ENCODE results near the gene SAMD8. TPM values are rescaled to one million over a fixed set of nuclear protein-coding genes. Genes with fewer than 3 reads are reported as not detected.

SAMD8 gene
- total RNA-seq, 4 donors from 2014 or later, result 18.5 to 23.5 (median 20.4) TPM

DNA sequence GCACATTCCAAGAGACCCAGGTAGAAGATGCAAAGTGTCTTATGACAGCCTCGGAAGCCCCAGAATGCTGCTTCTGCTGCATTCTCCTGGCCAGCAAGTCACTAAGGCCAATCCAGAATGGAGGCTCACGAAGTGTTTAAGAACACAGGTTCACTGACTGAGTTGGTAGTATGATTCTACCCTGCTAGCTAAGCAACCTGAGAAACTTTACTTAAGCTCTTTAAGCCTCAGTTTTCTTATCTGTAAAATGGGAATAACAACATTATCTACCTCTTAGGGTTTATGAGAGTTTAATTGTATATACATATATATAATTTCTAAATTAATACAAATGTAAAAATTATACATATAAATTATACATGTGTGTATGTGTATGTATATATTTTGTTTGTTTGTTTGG lies 22.8 kb upstream of the SAMD8 start:
- Histone ChIP-seq H3K36me3 (no peaks in the 10 kb centered on the region), H3K9me3 (no peaks in the 10 kb centered on the region), H3K27ac (no peak overlapping the region), H3K4me3 (no peak overlapping the region), H3K4me1 (no peaks in the 10 kb centered on the region), H3K27me3 (no peaks in the 10 kb centered on the region)
- no peak for TF ChIP-seq POLR2A (IDR thresholded peaks at IDR 0.05)
- TF ChIP-seq, protein P1, sequence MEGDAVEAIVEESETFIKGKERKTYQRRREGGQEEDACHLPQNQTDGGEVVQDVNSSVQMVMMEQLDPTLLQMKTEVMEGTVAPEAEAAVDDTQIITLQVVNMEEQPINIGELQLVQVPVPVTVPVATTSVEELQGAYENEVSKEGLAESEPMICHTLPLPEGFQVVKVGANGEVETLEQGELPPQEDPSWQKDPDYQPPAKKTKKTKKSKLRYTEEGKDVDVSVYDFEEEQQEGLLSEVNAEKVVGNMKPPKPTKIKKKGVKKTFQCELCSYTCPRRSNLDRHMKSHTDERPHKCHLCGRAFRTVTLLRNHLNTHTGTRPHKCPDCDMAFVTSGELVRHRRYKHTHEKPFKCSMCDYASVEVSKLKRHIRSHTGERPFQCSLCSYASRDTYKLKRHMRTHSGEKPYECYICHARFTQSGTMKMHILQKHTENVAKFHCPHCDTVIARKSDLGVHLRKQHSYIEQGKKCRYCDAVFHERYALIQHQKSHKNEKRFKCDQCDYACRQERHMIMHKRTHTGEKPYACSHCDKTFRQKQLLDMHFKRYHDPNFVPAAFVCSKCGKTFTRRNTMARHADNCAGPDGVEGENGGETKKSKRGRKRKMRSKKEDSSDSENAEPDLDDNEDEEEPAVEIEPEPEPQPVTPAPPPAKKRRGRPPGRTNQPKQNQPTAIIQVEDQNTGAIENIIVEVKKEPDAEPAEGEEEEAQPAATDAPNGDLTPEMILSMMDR (IDR thresholded peaks at IDR 0.05), result no peak
- no peak for DNase-seq

DNA sequence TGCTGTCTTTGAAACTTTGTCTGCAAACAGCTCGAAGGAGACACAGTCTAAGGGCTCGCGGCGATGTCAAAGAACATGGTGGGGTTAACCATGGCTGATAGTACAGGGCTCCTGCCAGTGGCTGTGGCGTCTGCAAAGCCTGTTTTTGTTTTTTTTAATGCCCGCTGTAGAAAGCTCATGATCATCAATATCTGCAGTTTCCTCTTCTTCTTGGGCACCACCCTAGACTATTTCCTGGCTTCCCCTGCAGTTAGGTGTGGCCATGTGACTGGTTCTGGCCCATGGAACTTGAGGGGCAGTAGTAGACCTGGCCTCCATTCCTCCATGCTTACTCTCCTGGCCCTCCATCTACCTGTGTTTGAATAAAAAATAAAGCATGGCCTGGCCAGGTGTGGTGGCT lies 21.8 kb upstream of the SAMD8 start:
- no peak for DNase-seq
- Histone ChIP-seq H3K27me3 (no peaks in the 10 kb centered on the region), H3K27ac (no peak overlapping the region), H3K36me3 (no peaks in the 10 kb centered on the region), H3K9me3 (no peaks in the 10 kb centered on the region), H3K4me3 (no peak overlapping the region), H3K4me1 (no peaks in the 10 kb centered on the region)
- TF ChIP-seq POLR2A (IDR thresholded peaks at IDR 0.05), result no peak
- TF ChIP-seq, protein P1 (IDR thresholded peaks at IDR 0.05), result no peak

DNA sequence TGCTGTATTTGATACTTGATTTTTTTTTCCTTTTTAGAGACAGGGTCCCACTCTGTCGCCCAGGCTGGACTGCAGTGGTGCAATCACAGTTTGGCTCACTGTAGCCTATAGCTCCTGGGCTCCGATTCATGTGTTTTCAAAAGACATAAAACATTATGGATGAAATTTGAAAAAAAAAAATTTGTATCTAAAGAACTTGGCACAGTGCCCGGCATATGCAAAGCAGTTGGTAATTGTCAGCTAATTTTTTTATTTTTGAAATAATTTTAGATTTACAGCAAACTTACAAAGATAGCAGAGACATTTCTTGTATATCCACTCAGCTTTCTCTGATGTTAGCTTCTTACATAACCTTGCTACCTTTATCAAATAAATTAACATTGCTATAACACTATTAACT lies 20.3 kb upstream of the SAMD8 start:
- no peak for DNase-seq
- no peak overlapping the region for H3K27ac ChIP-seq
- H3K4me1 ChIP-seq, result no peaks in the 10 kb centered on the region
- H3K4me3 ChIP-seq, result no peak overlapping the region
- no peaks in the 10 kb centered on the region for H3K36me3 ChIP-seq
- H3K27me3 ChIP-seq, result no peaks in the 10 kb centered on the region
- no peaks in the 10 kb centered on the region for H3K9me3 ChIP-seq
- no peak for TF ChIP-seq POLR2A (IDR thresholded peaks at IDR 0.05)
- TF ChIP-seq, protein P1 (IDR thresholded peaks at IDR 0.05), result no peak

DNA sequence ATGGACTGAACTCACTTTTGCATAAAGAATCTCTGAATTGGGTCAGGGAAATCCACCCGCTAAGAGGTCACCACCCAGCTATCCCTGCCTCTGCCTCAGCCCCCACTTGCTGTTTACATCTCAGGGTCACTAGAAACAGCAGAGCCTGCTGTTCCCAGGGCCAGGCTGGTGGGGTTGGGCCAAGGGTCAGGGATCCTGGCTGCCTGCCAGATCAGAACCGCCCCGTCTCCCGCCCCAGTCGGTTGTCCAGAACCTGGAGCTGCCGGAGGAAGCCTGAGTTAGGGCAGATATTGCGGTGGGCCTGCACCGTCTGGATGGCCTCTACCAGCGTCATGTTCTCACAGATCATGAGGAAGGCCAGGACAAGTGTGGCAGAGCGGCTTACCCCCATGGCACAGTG lies 17.0 kb upstream of the SAMD8 start:
- Histone ChIP-seq H3K27ac (no peak overlapping the region), H3K4me3 (no peak overlapping the region), H3K4me1 (no peaks in the 10 kb centered on the region), H3K27me3 (no peaks in the 10 kb centered on the region), H3K36me3 (no peaks in the 10 kb centered on the region), H3K9me3 (no peaks in the 10 kb centered on the region)
- no peak for DNase-seq
- no peak for TF ChIP-seq POLR2A (IDR thresholded peaks at IDR 0.05)
- TF ChIP-seq, protein P1 (IDR thresholded peaks at IDR 0.05), result no peak

DNA sequence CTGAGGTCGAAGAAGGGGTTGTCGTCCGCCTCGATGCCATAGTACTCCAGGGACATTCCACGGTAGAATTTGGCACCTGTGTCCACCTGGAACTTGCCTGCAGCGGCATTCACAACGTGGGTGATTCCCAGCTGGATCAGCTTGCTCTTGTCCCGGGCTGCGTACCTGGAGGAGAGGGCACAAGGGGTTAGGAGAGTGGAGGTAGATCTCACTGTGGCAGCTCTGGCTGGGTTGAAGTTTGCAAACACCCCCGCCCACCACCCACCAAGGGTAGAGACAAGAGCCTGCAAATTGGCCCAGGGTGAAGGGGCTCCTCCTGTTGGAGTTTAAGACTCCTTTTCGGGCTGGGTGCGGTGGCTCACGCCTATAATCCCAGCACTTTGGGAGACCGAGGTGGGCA lies 15.8 kb upstream of the SAMD8 start:
- H3K9me3 ChIP-seq, result no peaks in the 10 kb centered on the region
- no peak overlapping the region for H3K27ac ChIP-seq
- no peaks in the 10 kb centered on the region for H3K27me3 ChIP-seq
- TF ChIP-seq POLR2A (IDR thresholded peaks at IDR 0.05), result no peak
- TF ChIP-seq, protein P1 (IDR thresholded peaks at IDR 0.05), result no peak
- H3K4me3 ChIP-seq, result no peak overlapping the region
- H3K4me1 ChIP-seq, result no peaks in the 10 kb centered on the region
- H3K36me3 ChIP-seq, result no peaks in the 10 kb centered on the region
- no peak for DNase-seq

DNA sequence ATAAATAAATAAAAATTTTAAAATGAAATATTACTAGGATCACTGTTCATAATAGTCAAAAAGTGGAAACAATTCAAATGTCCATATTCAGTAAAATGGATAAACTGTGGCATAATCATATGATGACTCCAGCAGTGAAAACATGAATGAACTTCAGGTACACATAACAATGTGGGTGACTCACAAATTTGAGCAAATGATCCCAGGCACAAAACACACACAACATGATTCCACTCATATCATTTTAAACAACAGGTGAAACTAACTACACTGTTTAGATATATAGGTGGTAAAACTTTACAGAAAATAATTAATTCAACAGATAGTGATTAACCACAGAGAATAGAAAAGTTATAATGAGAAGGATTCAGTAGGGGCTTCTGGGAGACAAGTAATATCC lies 14.7 kb upstream of the SAMD8 start:
- H3K27me3 ChIP-seq, result no peaks in the 10 kb centered on the region
- H3K9me3 ChIP-seq, result no peaks in the 10 kb centered on the region
- no peak for DNase-seq
- no peak overlapping the region for H3K27ac ChIP-seq
- no peaks in the 10 kb centered on the region for H3K36me3 ChIP-seq
- H3K4me1 ChIP-seq, result no peaks in the 10 kb centered on the region
- TF ChIP-seq, protein P1 (IDR thresholded peaks at IDR 0.05), result no peak
- TF ChIP-seq POLR2A (IDR thresholded peaks at IDR 0.05), result no peak
- H3K4me3 ChIP-seq, result no peak overlapping the region

Data from Peyer's patch (tissue), 4 donors.